ENCODE measurements around the gene ADA. TPM values are rescaled to one million over a fixed set of nuclear protein-coding genes. Genes with fewer than 3 reads are reported as not detected.

Gene ADA
- total RNA-seq, 1 donor from 2014 or later = 11.4 TPM

DNA sequence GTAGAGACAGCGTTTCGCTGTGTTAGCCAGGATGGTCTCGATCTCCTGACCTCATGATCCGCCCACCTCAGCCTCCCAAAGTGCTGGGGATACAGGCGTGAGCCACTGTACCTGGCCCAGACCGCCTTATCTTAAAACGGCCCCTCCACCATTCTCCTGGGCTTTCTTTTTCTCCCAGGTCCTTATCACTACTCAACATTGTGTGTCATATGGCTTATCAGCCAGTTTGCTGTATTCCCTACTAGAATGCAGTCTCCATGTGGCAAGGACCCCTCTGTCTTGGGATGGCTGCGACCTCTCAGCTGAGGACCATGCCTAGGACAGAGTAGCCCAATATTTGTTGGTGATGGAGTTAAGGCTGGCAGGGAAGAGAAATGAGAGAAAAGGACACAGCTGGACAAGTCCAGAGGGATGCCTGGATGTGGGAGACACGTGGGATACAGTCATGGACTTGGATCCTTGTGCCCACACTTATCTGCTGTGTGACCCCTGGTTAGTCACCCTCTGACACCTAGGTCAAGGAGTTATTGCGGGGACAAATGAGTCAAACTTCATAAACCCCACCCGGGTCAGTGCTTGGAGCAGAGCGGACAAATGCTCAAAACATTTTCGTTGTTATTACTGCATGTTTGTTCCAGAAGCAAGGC lies 24.0 kb downstream of the ADA start:
- no peak for DNase-seq (ENCODE audit: low spot score)
- no peaks in the 10 kb centered on the region for H3K27me3 Mint-ChIP-seq (ENCODE audit: low read depth)
- no peak overlapping the region for H3K27ac Mint-ChIP-seq (ENCODE audit: unreplicated experiment)
- H3K4me3 Mint-ChIP-seq (ENCODE audit: unreplicated experiment) = no peak overlapping the region
- no peaks in the 10 kb centered on the region for H3K4me1 Mint-ChIP-seq (ENCODE audit: low read depth)
- peaks cover 8% of the 10 kb centered on the region for H3K9me3 Mint-ChIP-seq (ENCODE audit: low read depth)
- TF ChIP-seq, protein P1, sequence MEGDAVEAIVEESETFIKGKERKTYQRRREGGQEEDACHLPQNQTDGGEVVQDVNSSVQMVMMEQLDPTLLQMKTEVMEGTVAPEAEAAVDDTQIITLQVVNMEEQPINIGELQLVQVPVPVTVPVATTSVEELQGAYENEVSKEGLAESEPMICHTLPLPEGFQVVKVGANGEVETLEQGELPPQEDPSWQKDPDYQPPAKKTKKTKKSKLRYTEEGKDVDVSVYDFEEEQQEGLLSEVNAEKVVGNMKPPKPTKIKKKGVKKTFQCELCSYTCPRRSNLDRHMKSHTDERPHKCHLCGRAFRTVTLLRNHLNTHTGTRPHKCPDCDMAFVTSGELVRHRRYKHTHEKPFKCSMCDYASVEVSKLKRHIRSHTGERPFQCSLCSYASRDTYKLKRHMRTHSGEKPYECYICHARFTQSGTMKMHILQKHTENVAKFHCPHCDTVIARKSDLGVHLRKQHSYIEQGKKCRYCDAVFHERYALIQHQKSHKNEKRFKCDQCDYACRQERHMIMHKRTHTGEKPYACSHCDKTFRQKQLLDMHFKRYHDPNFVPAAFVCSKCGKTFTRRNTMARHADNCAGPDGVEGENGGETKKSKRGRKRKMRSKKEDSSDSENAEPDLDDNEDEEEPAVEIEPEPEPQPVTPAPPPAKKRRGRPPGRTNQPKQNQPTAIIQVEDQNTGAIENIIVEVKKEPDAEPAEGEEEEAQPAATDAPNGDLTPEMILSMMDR (IDR thresholded peaks at IDR 0.05) = no peak
- H3K36me3 Mint-ChIP-seq (ENCODE audit: low read depth) = peaks cover 11% of the 10 kb centered on the region

DNA sequence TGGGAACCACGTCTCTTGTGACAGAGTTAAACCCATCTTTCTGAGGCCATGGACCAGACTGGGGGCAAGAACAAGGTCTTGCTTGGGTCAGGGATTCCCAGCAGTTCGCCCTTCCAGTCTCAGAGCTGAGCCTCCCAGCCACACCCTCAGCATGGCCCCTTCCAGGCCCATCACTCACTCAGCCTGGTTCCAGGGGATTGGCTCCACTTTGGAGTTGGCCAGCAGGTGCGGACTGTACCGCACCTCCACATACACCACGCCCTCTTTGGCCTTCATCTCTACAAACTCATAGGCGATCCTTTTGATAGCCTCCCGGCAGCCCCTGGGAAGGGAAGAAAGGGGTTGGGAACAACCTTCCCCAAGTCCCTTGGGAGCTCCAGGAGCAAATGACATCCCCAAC lies 25.2 kb downstream of the ADA start:
- no peak overlapping the region for H3K4me3 Mint-ChIP-seq (ENCODE audit: unreplicated experiment)
- TF ChIP-seq, protein P1 (IDR thresholded peaks at IDR 0.05) = no peak
- DNase-seq (ENCODE audit: low spot score) = no peak
- no peak overlapping the region for H3K27ac Mint-ChIP-seq (ENCODE audit: unreplicated experiment)
- H3K36me3 Mint-ChIP-seq (ENCODE audit: low read depth) = peaks cover 15% of the 10 kb centered on the region
- peaks cover 8% of the 10 kb centered on the region for H3K9me3 Mint-ChIP-seq (ENCODE audit: low read depth)
- no peaks in the 10 kb centered on the region for H3K27me3 Mint-ChIP-seq (ENCODE audit: low read depth)
- H3K4me1 Mint-ChIP-seq (ENCODE audit: low read depth) = no peaks in the 10 kb centered on the region

DNA sequence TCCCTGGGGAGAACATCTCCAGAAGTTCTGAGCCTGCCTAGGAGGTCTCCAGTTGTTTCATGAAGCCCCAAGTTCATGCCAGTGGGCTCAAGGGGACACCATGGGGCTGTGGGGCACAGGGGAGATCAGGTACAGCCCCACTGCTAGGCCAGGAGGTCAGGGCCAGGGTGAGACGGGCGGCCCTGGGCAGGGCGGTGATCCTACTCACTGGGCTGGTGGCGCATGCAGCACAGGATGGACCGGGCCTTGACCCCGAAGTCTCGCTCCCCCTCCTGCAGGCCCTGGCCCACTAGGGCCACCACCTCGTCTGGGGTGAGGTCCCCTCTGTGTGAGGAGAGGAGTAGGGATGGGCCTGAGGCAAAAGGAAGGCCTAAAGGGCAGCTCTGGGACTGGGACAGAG lies 26.1 kb downstream of the ADA start:
- Mint-ChIP-seq H3K36me3 (ENCODE audit: low read depth) (peaks cover 19% of the 10 kb centered on the region), H3K27me3 (ENCODE audit: low read depth) (no peaks in the 10 kb centered on the region), H3K4me1 (ENCODE audit: low read depth) (no peaks in the 10 kb centered on the region), H3K27ac (ENCODE audit: unreplicated experiment) (no peak overlapping the region), H3K9me3 (ENCODE audit: low read depth) (peaks cover 8% of the 10 kb centered on the region), H3K4me3 (ENCODE audit: unreplicated experiment) (no peak overlapping the region)
- no peak for DNase-seq (ENCODE audit: low spot score)
- TF ChIP-seq, protein P1 (IDR thresholded peaks at IDR 0.05) = no peak

DNA sequence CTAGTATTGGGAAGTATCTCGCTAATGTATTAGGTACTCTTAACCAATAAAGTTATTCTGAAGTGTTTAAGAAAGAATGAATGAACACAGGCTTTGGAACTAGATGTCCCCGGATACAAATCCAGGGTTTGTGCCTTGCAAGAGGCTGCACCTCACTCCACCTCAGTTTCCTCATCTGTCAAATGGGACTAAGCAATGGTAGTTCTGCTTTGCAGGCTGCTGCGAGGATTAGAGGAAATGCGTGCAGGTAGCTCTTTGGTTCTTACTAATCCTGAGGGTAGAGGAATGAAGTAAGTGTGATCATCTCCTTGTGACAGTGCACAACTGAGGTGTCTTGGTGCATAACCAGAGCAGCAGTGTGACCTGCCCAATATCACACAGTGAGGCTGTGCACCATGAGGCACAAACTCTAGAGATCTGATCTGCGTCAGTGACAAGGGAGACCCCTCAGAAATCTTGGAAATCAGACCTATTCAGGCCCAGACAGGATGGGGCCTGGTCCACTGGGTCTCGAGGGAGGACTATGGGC lies 26.7 kb downstream of the ADA start:
- H3K9me3 Mint-ChIP-seq (ENCODE audit: low read depth) = peaks cover 8% of the 10 kb centered on the region
- peaks cover 23% of the 10 kb centered on the region for H3K36me3 Mint-ChIP-seq (ENCODE audit: low read depth)
- TF ChIP-seq, protein P1 (IDR thresholded peaks at IDR 0.05) = no peak
- H3K4me3 Mint-ChIP-seq (ENCODE audit: unreplicated experiment) = no peak overlapping the region
- H3K4me1 Mint-ChIP-seq (ENCODE audit: low read depth) = no peaks in the 10 kb centered on the region
- no peaks in the 10 kb centered on the region for H3K27me3 Mint-ChIP-seq (ENCODE audit: low read depth)
- H3K27ac Mint-ChIP-seq (ENCODE audit: unreplicated experiment) = no peak overlapping the region
- DNase-seq (ENCODE audit: low spot score) = no peak

DNA sequence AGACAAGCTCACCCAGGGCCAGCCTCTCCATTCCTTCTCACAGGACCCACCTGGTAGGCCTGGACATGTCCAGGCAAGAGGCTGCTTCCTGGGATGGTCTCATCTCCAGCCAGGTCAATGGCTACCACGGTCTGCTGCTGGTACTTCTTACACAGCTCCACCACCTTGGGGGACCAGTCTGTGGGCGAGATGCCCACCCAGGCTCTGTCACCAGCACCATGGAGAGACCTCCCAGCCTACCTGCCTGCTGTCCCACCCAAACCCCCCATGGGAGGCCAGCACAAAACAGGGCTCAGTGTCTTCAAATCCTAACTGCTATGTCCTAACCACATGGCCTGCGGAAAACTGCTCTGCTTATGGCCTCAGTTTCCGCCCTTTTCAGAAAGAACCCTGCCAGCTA lies 27.3 kb downstream of the ADA start:
- Mint-ChIP-seq H3K9me3 (ENCODE audit: low read depth) (peaks cover 8% of the 10 kb centered on the region), H3K4me3 (ENCODE audit: unreplicated experiment) (no peak overlapping the region), H3K4me1 (ENCODE audit: low read depth) (no peaks in the 10 kb centered on the region), H3K27me3 (ENCODE audit: low read depth) (no peaks in the 10 kb centered on the region), H3K27ac (ENCODE audit: unreplicated experiment) (no peak overlapping the region), H3K36me3 (ENCODE audit: low read depth) (peaks cover 29% of the 10 kb centered on the region)
- DNase-seq (ENCODE audit: low spot score) = no peak
- TF ChIP-seq, protein P1 (IDR thresholded peaks at IDR 0.05) = no peak

All from chondrocyte (in vitro differentiated cells).